GM12864 (cell line): ENCODE data around the gene CNST.
"Not testable (repeated sequence)": the region's sequence is repeated elsewhere in the genome, so short reads cannot be mapped to it uniquely, and the experiment has no call there.

ENCODE experiments used
- DNase-seq: peaks from one replicate; pipeline ENCODE4 v3.0.0-alpha.2; 2011; ENCODE audit warnings: low read depth
- H3K4me3 ChIP-seq: 2 replicates; pipeline ENCODE4 v1.5.1; 2011; ENCODE audit warnings: mild to moderate bottlenecking, low read depth, low read length, control low read depth
- CTCF ChIP-seq: IDR thresholded peaks from 2 replicates; pipeline ENCODE4 v1.5.1; 2011; ENCODE audit warnings: low read depth, mild to moderate bottlenecking, moderate library complexity, low read length, control low read depth, inconsistent platforms; ENCODE audit errors: missing control alignments

Gene CNST

GRCh38 chr1:246554201-246554600 is 12.1 kb upstream of the CNST start:
- DNase-seq, result no peak
- no peak for TF ChIP-seq CTCF
- no peak overlapping the region for H3K4me3 ChIP-seq

GRCh38 chr1:246558041-246558440 is 8.2 kb upstream of the CNST start:
- no peak for DNase-seq
- H3K4me3 ChIP-seq, result no peak overlapping the region
- TF ChIP-seq CTCF, result no peak

- DNase-seq, result no peak
- TF ChIP-seq CTCF, result no peak
- no peak overlapping the region for H3K4me3 ChIP-seq
Observed at GRCh38 chr1:246559310-246559709, 6.9 kb upstream of the CNST start.

- not testable (repeated sequence) for DNase-seq, H3K4me3 ChIP-seq
Observed at GRCh38 chr1:246560833-246561232, 5.4 kb upstream of the CNST start.

- peak overlapping the region; percentile 92 for H3K4me3 ChIP-seq
- DNase-seq, result no peak
- no peak for TF ChIP-seq CTCF
Observed at GRCh38 chr1:246564839-246565750, 1.2 kb upstream of the CNST start.

GRCh38 chr1:246565751-246566127 is 517 bp upstream of the CNST start:
- DNase-seq, result no peak
- TF ChIP-seq CTCF, result no peak
- H3K4me3 ChIP-seq, result peak overlapping the region; percentile 92

- H3K4me3 ChIP-seq, result peak overlapping the region; percentile 92
- DNase-seq, result no peak
- no peak for TF ChIP-seq CTCF
Observed at GRCh38 chr1:246566813-246567645, 773 bp downstream of the CNST start.
